Stomach (tissue), 9 donors: ENCODE data around the gene SLC12A3. TPM values are rescaled to one million over a fixed set of nuclear protein-coding genes. Genes with fewer than 3 reads are reported as not detected.
A peak's percentile ranks its signal among the peaks of the same experiment; 100 is the strongest.

Experiments used
- DNase-seq, 2 donors: peaks; one replicate each; pipeline versions ENCODE4 v3.0.0 to v3.0.0-alpha.2; 2013 to 2019
- H3K27ac ChIP-seq, 5 donors: fragments of 200-600 bp in 4 of 5; sonication (generic) in 4 of 5; one replicate each; pipeline ENCODE4 v1.5.1; 2013 to 2019; ENCODE audit warnings: mild to moderate bottlenecking in 1 of 5, moderate library complexity in 1 of 5
- H3K27me3 ChIP-seq, 3 donors: fragments of 200-600 bp; sonication (generic); one replicate each; pipeline ENCODE4 v1.5.1; 2017 to 2019; ENCODE audit warnings: mixed run types in 1 of 3
- H3K36me3 ChIP-seq, 4 donors: fragments of 200-600 bp; sonication (generic); 1 replicate in 3 of 4; 2 replicates in 1 of 4; pipeline ENCODE4 v1.5.1; 2016 to 2019
- H3K4me1 ChIP-seq, 4 donors: fragments of 200-600 bp; sonication (generic); one replicate each; pipeline ENCODE4 v1.5.1; 2016 to 2019
- H3K4me3 ChIP-seq, 4 donors: fragments of 200-600 bp; sonication (generic) in 3 of 4; one replicate each; pipeline ENCODE4 v1.5.1; 2016 to 2019; ENCODE audit warnings: mild to moderate bottlenecking in 1 of 4
- H3K9me3 ChIP-seq, 4 donors: fragments of 200-600 bp; sonication (generic); one replicate each; pipeline ENCODE4 v1.5.1; 2016 to 2019
- CTCF ChIP-seq, 7 experiments: fragments of 450-650 bp in 4 of 7; fragments of 200-600 bp in 3 of 7; sonication (generic) in 3 of 7; IDR thresholded peaks; one replicate each; pipeline ENCODE4 v1.5.1; 2016 to 2019; ENCODE audit warnings: antibody characterized with exemption in 7 of 7, control low read depth in 2 of 7, mild to moderate bottlenecking in 1 of 7
- EP300 ChIP-seq: sonication (generic); formaldehyde crosslinking; IDR thresholded peaks from one replicate; pipeline ENCODE4 v1.6.1; 2017; ENCODE audit warnings: antibody characterized with exemption
- POLR2A ChIP-seq, 4 donors: fragments of 450-650 bp; IDR thresholded peaks; one replicate each; pipeline ENCODE4 v1.6.1; 2016; ENCODE audit warnings: antibody characterized with exemption in 4 of 4, control low read depth in 2 of 4, mild to moderate bottlenecking in 1 of 4, moderate library complexity in 1 of 4
- POLR2AphosphoS5 ChIP-seq, 3 donors: sonication (generic); formaldehyde crosslinking; IDR thresholded peaks; one replicate each; pipeline ENCODE4 v1.6.1; 2016; ENCODE audit warnings: antibody characterized with exemption in 3 of 3
- WGBS, 5 donors: extraction: QIAGEN DNeasy Blood & Tissue Kit in 3 of 5; methylation state at CpG; one replicate each; pipeline versions ENCODE4 v1.1.5 to v1.1.7; 2013 to 2018; 5-methylcytosine and 5-hydroxymethylcytosine counted together
- intact Hi-C: fragments of 100-400 bp; cut with DNase I; formaldehyde crosslinking; loops from one replicate; pipeline ENCODE4 v1.15.1; 2023; ENCODE audit warnings: low total_unique reads
- polyA plus RNA-seq, 3 donors: library from polyadenylated mRNA; stranded (reverse); fragments of 200-250 nt; gene quantifications; one replicate each; pipeline ENCODE4 v1.2.3, GENCODE V29; 2013
- total RNA-seq, 5 donors: library from RNA; depleted of rRNA; stranded (reverse); fragments of >200 nt; gene quantifications; one replicate each; pipeline versions ENCODE4 v1.1.0 to v1.2.3, GENCODE V29; 2014 to 2016
- donor health status: healthy with polysubstance abuse.
- donor health status: Bipolar disorder and iron deficiency.
- donor health status: healthy.

The SLC12A3 gene
- total and polyA plus RNA-seq, 8 donors = 0.10 to 0.12 TPM; not detected in 6

- Histone ChIP-seq H3K9me3 (no peaks in the 10 kb centered on the region), H3K27ac (peak overlapping the region in 1 of 5 donors; percentile 8), H3K36me3 (peaks cover 34 to 92% (median 90%) of the 10 kb centered on the region in 4 donors), H3K4me3 (no peak overlapping the region), H3K27me3 (no peaks in the 10 kb centered on the region), H3K4me1 (no peaks in the 10 kb centered on the region)
- no peak for DNase-seq
- intact Hi-C loops = no loop called here
- WGBS, 5 donors = 93 to 96% (median 95%) methylated on average over 10 of the region's 10 CpGs
- no peak for TF ChIP-seq CTCF (IDR thresholded peaks at IDR 0.05)
- no peak for TF ChIP-seq POLR2A (IDR thresholded peaks at IDR 0.05)
- no peak for TF ChIP-seq EP300
- no peak for TF ChIP-seq POLR2AphosphoS5 (IDR thresholded peaks at IDR 0.05)
Observed at GRCh38 chr16:56841659-56842058, 23.3 kb upstream of the SLC12A3 start.

GRCh38 chr16:56842133-56842532 lies 22.9 kb upstream of the SLC12A3 start:
- Histone ChIP-seq H3K36me3 (peaks cover 32 to 87% (median 85%) of the 10 kb centered on the region in 4 donors), H3K27me3 (no peaks in the 10 kb centered on the region), H3K4me3 (no peak overlapping the region), H3K9me3 (no peaks in the 10 kb centered on the region), H3K27ac (no peak overlapping the region), H3K4me1 (no peaks in the 10 kb centered on the region)
- intact Hi-C loops = no loop called here
- TF ChIP-seq POLR2AphosphoS5 (IDR thresholded peaks at IDR 0.05) (no peak), POLR2A (IDR thresholded peaks at IDR 0.05) (no peak), CTCF (IDR thresholded peaks at IDR 0.05) (no peak), EP300 (no peak)
- DNase-seq = no peak

- H3K36me3 ChIP-seq = peaks cover 24 to 68% (median 67%) of the 10 kb centered on the region in 4 donors
- TF ChIP-seq POLR2AphosphoS5 (IDR thresholded peaks at IDR 0.05) = no peak
- TF ChIP-seq POLR2A (IDR thresholded peaks at IDR 0.05) = no peak
- no peak for TF ChIP-seq CTCF (IDR thresholded peaks at IDR 0.05)
- no peak for TF ChIP-seq EP300
- no peak for DNase-seq
Observed at GRCh38 chr16:56844056-56844455, 21.0 kb upstream of the SLC12A3 start.

GRCh38 chr16:56847173-56847910 lies 17.7 kb upstream of the SLC12A3 start:
- peak overlapping the region in 1 of 5 donors; percentile 5 for H3K27ac ChIP-seq
- H3K9me3 ChIP-seq = no peaks in the 10 kb centered on the region
- peaks cover 11 to 35% (median 34%) of the 10 kb centered on the region in 4 donors for H3K36me3 ChIP-seq
- WGBS, 5 donors = 66 to 75% (median 67%) methylated on average over 9 of the region's 9 CpGs
- TF ChIP-seq POLR2AphosphoS5 (IDR thresholded peaks at IDR 0.05) = no peak
- TF ChIP-seq POLR2A (IDR thresholded peaks at IDR 0.05) = no peak
- no peak for TF ChIP-seq CTCF (IDR thresholded peaks at IDR 0.05)
- no peak for TF ChIP-seq EP300
- peak in 1 of 2 donors; percentile 41 for DNase-seq
- no peaks in the 10 kb centered on the region for H3K27me3 ChIP-seq
- intact Hi-C loops = no loop called here
- peaks cover 0 to 17% (median 8%) of the 10 kb centered on the region in 4 donors for H3K4me1 ChIP-seq
- no peak overlapping the region for H3K4me3 ChIP-seq

More at GRCh38 chr16:56844056-56844455, 21.0 kb upstream of the SLC12A3 start:
- Histone ChIP-seq H3K4me1 (peaks cover 0 to 11% (median 5%) of the 10 kb centered on the region in 4 donors), H3K9me3 (no peaks in the 10 kb centered on the region), H3K27ac (no peak overlapping the region), H3K27me3 (no peaks in the 10 kb centered on the region), H3K4me3 (no peak overlapping the region)
- intact Hi-C loops = no loop called here
- 93 to 97% (median 96%) methylated on average over 6 of the region's 6 CpGs for WGBS, 5 donors
